Measurements from ENCODE around the gene ZFYVE21.
"Not testable (repeated sequence)": the region's sequence is repeated elsewhere in the genome, so short reads cannot be mapped to it uniquely, and the experiment has no call there.

ZFYVE21 gene

GRCh38 chr14:103715052-103716000 lies at the start of gene ZFYVE21, which contains the start of gene XRCC3:
ZFYVE21 (plus strand) TSS chr14:103715810; CDS start chr14:103715842, 32 bp downstream.
XRCC3 (minus strand) TSS chr14:103715451; CDS start chr14:103711087, 4,364 bp downstream.
- peak; percentile 100 for DNase-seq (ENCODE audit: low read depth)

- DNase-seq (ENCODE audit: low read depth): no peak
Measured at GRCh38 chr14:103667671-103668070, 47.9 kb upstream of the ZFYVE21 start.

GRCh38 chr14:103668117-103668516 lies 47.5 kb upstream of the ZFYVE21 start:
- no peak for DNase-seq (ENCODE audit: low read depth)

GRCh38 chr14:103669370-103669769 lies 46.2 kb upstream of the ZFYVE21 start:
- DNase-seq (ENCODE audit: low read depth): no peak

DNA sequence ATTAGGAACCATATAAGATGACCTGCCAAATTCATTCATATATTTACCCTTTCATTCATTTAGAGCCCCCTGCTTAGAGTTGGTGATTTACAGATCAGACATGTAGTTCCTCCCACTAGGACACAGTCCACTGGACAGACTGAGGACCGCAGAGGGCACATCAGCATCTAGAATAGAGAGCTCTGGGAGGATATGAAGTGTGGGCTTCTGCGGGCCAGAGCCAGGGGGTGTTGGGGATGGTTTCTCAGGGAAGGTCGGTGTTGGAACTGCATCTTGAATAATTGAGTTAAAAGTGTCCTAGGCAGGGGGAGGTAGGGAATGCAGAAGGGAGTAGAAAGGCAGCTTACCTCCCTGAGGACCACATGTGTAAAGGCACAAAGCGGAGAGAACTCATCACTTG lies 43.7 kb upstream of the ZFYVE21 start:
- no peak for DNase-seq (ENCODE audit: low read depth)

GRCh38 chr14:103675957-103676356 lies 39.7 kb upstream of the ZFYVE21 start:
- DNase-seq (ENCODE audit: low read depth): no peak

GRCh38 chr14:103676881-103677675 lies 38.5 kb upstream of the ZFYVE21 start:
- no peak for DNase-seq (ENCODE audit: low read depth)

DNA sequence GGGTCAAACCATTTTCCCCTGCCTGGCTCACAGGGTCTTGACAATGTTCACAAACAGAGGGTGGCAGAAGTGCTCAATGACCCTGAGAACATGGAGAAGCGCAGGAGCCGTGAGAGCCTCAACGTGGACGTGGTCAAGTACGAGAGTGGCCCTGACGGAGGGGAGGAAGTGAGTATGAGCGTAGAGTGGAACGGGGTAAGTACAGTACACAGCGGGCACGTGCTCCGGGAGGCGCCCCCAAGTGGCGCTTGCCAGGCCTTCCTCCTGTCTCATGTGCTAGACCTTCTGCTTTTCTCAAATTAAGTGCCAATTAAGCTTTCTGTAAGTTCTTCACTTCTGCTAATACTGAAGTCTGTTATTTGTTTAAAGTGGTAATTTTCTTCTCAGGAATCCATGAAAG lies 36.3 kb upstream of the ZFYVE21 start:
- DNase-seq (ENCODE audit: low read depth): peak; percentile 19

DNA sequence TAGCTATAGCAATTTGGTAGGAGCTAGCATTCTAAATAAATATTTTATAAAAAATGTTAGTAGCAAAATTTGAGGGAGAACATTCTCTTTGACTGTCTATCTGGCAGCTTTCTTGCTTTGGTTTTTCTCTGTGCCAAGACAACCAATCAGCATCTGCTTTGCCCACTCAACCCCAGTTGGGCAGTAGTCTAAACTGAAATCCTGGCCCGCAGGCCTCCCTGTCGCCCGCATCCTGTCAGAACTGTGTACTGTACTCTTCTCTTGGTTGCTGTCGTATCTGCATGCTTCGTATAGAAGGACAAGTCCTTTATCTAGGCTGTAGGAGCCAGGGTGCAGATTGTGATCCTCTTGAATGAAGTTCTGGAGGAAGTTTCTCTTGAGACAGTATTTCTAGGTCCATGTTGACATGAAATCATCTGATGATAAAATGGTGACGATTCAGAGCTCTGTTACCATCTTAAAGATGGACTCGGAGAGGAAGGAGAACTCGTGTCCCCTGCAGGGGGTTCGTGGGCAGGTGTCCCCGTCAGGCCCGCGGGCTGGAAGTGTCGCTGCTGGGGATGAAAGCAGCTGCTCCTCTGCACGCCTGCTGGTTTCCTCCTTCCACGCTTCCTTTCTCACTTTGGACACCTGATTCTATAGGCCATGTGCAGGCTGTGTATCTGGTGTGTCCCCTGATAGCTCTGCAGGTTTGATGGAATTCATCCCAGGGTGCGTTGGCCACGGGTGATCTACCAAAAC lies 34.9 kb upstream of the ZFYVE21 start:
- DNase-seq (ENCODE audit: low read depth): no peak

GRCh38 chr14:103683139-103683538 lies 32.5 kb upstream of the ZFYVE21 start:
- DNase-seq (ENCODE audit: low read depth): no peak

DNA sequence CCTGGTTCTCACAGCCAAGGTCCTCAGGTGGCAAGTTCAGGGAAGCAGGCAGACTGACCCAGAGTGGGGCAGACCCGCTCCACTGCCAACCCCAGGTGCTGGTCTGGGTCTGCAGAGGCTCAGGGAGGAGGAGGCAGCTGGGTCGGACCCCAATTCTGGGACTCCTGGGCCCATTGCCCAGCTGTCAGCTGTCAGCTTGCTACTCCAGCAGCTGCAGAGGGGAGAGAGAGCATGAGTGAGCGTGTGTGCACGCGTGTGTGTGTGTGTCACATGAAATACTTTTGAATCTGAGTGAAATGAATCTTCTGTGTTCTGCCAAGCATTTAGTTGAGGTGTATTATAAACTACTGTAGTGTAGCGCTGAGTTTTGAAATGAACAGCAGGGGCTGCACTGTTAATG lies 31.1 kb upstream of the ZFYVE21 start:
- no peak for DNase-seq (ENCODE audit: low read depth)

DNA sequence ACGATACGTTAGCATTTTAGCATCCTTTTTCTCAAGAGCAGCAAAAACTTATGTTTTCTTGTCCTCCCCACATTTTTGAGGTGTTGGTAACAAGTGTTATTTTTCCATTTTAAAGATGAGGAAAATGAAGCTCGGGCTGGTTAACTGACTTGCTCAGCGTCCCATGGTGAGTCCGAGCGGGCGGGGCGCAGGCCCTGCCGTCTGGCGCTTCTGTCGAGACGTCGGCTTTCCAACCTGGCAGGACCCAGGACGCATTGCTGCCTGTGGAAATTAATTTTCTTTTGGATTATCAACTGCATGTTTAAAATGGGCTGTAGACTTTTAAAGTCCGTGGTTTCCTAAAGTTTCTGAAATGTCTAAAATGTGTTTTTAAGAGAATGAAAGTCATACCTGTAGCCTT lies 30.7 kb upstream of the ZFYVE21 start:
- DNase-seq (ENCODE audit: low read depth): no peak

GRCh38 chr14:103685276-103686211 lies 30.1 kb upstream of the ZFYVE21 start:
- no peak for DNase-seq (ENCODE audit: low read depth)

DNA sequence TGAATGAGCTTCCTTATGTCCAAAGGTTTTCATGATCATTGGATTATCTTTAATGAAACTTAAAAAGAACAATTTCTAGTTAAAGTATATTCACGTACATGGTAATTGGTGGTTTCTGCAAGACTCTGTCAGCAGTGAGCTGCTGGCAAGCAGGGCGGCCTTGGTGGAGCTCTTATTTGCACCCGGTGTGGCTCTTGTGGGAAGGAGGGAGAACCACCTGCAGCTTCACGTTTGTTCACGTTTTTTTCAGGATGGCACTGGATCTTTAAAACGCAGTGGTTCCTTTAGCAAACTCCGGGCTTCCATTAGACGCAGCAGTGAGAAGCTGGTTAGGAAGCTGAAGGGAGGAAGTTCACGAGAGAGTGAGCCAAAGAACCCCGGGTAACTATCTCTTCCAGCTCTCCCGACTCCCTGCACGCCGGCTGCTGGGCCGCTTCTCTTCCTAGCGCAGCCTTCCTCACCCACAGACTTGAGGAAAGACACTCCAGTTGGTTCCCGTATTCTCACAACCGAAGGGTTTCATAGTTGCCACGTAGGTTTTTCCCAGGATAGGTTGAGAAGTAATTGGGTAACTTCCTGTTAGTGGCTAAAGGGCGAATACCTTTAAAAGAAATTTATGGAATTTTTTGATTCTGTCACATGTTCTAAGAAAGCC lies 28.7 kb upstream of the ZFYVE21 start:
- DNase-seq (ENCODE audit: low read depth): no peak

DNA sequence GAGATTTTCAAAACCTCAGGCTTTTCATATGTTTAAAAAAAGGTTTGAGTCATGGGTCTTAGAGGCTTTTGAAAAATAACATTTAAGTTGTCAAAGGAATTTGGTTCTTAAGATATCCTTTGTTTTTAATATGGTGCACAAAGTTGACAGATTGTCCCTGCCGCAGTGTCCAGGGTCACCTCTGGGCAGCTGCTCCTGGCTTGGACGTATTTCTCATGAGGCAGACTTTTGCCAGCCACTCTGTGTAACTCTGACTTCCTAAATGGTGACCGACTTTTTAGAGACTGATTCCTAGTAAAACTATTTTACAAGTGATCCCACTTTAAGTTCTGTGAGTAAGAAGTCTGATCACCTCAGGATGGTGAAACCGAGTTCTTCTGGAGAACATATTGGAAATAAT lies 27.9 kb upstream of the ZFYVE21 start:
- DNase-seq (ENCODE audit: low read depth): no peak

- no peak for DNase-seq (ENCODE audit: low read depth)
Measured at GRCh38 chr14:103688441-103688840, 27.2 kb upstream of the ZFYVE21 start.

DNA sequence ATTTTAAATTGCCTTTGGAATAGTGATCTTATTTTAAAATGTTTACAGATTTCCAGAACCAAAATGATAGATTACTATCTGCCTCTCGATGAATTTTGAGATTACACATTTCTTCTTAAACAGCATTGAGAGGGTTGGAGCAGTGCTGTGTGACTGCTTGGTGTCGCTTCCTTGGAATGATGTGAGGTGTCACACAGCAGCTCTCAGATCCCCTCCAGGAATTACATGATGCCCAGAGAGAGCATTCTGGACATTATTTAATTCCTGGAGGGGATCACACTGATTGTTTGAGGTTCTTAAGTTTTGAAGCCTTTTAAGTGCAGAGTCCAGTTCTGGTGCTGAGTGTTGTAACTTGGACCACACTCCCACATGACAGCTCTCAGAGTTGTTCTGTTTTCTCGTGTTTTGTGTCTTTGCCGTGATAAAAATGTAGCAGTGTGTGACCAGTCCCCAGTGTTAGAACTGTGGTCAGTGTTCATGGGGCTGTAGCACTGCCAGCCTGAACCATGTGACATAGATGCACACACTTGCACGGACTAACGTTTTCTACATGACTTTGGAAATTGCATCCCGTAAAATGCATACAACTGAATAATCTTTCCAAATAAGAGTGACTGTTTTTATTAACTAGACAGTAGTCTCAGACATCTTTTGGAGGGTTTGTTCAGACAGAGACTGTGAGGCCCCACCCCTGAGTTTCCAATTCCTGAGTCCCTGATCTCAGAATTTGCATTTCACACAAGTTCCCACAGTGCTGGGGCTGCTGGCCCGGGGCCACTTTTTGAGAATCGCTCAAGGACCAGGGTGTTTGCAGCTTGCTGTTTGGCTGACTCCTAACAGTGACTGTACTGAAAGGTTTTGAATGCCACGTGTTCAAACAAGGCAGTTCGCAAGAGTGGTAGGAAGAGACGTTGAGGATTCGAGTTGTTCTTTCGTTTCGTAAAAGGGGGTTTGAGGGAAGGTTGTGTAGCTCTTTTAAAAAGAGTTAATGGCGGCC lies 26.4 kb upstream of the ZFYVE21 start:
- no peak for DNase-seq (ENCODE audit: low read depth)

DNA sequence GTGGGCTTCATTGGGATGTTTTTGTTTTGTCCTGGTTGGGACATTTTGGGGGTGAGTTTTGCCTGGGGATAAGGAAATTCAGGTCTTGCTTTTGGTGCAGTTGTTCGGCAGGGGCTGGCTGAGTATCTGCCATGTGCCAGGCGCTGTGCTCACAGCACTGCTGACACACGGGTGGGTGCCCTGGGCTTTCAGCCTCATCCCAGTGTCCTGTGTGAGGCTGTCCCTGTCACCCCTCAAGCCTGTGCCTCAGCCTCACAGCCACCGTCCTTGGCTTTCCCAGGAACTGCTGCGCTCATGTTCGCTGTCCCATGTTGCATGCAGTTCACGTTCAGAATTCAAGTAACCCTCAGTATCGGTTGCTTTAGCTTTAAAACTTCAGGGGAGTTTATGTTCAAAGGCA lies 25.3 kb upstream of the ZFYVE21 start:
- no peak for DNase-seq (ENCODE audit: low read depth)

- DNase-seq (ENCODE audit: low read depth): not testable (repeated sequence)
Measured at GRCh38 chr14:103691655-103692054, 24.0 kb upstream of the ZFYVE21 start.

Data from stimulated activated CD8-positive, alpha-beta memory T cell treated with anti-CD3 and anti-CD28 coated beads, Interleukin-12 subunit alpha, Interleukin-12 subunit beta, amount 100 ng/mL, for 1 hour (primary cell).